Fibroblast of pulmonary artery (primary cell): ENCODE data around the gene ASXL1.

Experiments used
- DNase-seq: peaks from one replicate; pipeline ENCODE4 v3.0.0-alpha.2; 2010; ENCODE audit warnings: low read depth
- H3K4me3 ChIP-seq: replicated peaks from 2 replicates; pipeline ENCODE4 v1.5.1; 2011; ENCODE audit warnings: low read depth, mild to moderate bottlenecking, control low read depth, low read length, moderate library complexity
- CTCF ChIP-seq: IDR thresholded peaks from 2 replicates; pipeline ENCODE4 v1.5.1; 2011; ENCODE audit warnings: mild to moderate bottlenecking, control low read depth, low read length, inconsistent platforms; ENCODE audit errors: missing control alignments

The ASXL1 gene

GRCh38 chr20:32449890-32450401, 91.8 kb downstream of the ASXL1 start:
- DNase-seq, result no peak
- H3K4me3 ChIP-seq, result no peak overlapping the region
- TF ChIP-seq CTCF, result no peak

- no peak for TF ChIP-seq CTCF
- no peak for DNase-seq
- no peak overlapping the region for H3K4me3 ChIP-seq
These were observed 92.4 kb downstream of the ASXL1 start for GRCh38 chr20:32450484-32451061.

GRCh38 chr20:32451340-32451681, 93.2 kb downstream of the ASXL1 start:
- DNase-seq, result no peak
- TF ChIP-seq CTCF, result no peak
- H3K4me3 ChIP-seq, result no peak overlapping the region

GRCh38 chr20:32451682-32452461, 93.7 kb downstream of the ASXL1 start:
- DNase-seq, result no peak
- no peak overlapping the region for H3K4me3 ChIP-seq
- TF ChIP-seq CTCF, result no peak

GRCh38 chr20:32452776-32453466, 94.8 kb downstream of the ASXL1 start:
- no peak for DNase-seq
- no peak for TF ChIP-seq CTCF
- H3K4me3 ChIP-seq, result no peak overlapping the region

GRCh38 chr20:32453467-32454163, 95.5 kb downstream of the ASXL1 start:
- TF ChIP-seq CTCF, result no peak
- no peak for DNase-seq
- no peak overlapping the region for H3K4me3 ChIP-seq
